RCC 7860 (cell line): ENCODE data around the gene CEP112.
A peak's percentile ranks its signal among the peaks of the same experiment; 100 is the strongest.

Experiments
- DNase-seq: peaks from one replicate; pipeline ENCODE4 v3.0.0-alpha.2; 2015; ENCODE audit warnings: low spot score
- FAIRE-seq: peaks from 2 replicates; lab custom pipeline; 2012; peaks lifted over from hg19 to GRCh38; lab: Jason Lieb, UNC

CEP112 gene

GRCh38 chr17:65896889-65897288 lies 295.0 kb downstream of the CEP112 start:
- no peak for FAIRE-seq
- no peak for DNase-seq

DNA sequence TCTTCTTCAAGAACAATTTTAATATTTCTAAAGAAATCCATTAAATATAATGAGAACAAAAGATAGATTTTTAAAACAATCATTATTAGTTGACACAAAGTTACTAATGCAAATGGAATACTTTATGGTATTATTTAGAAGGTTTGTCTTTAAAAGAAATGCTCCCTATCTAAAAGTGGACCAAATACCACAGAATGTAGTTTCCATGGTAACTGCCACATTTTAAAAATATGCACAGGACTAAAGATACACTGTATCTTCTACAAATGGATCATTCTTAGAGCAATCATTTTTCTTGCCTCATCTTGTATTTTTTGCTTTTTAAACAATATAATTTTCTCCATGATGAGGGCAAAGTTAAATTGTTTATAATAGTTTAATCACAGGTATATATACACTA lies 296.0 kb downstream of the CEP112 start:
- no peak for FAIRE-seq

GRCh38 chr17:65893692-65894279 lies 298.1 kb downstream of the CEP112 start:
- FAIRE-seq, result no peak
- DNase-seq, result no peak

More for the DNA sequence above, 296.0 kb downstream of the CEP112 start:
- no peak for DNase-seq

DNA sequence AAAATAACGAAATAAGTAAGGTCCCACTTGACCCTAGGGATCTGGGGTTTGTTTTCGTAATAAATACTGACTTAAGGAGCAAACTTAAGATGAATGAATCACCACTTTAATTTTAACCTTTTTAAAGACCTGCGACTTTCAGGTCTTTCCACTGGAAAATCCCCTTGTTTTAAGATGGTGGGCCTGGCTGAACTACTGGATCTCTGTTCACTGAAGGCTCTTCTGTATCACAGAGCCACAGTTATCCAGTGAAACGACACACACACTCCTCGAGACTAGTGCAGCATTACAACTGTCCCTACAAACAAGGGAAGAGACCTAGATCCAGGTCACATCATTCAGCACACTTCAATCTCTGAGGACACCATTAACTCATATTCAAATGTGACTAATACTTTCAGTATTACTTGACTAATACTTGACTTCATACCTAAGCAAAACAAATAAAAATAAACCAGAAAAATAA lies 299.0 kb downstream of the CEP112 start:
- no peak for FAIRE-seq
- DNase-seq, result no peak

DNA sequence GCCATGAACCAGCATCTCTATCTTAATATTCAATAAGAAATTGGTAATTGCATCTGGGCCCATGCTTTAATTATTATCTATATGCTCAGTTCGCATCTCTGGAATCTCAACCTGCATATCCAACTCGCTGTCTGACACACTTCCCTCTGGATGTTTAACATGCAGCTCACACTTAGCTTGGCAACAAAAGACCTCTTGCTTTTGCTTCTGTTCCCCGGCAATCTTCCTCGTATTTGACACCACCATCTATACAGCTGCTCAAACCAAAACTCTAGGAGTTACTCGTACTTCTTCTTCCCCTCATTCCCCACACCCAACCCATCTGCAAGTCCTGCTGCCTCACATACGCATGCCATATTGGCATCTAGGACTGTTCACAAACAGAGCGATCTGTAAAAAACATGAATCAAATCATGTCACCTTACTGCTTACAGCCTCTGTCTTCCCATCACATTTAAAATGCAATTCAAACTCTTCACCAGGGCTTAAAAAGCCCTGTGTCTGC lies 300.6 kb downstream of the CEP112 start:
- no peak for DNase-seq
- no peak for FAIRE-seq

DNA sequence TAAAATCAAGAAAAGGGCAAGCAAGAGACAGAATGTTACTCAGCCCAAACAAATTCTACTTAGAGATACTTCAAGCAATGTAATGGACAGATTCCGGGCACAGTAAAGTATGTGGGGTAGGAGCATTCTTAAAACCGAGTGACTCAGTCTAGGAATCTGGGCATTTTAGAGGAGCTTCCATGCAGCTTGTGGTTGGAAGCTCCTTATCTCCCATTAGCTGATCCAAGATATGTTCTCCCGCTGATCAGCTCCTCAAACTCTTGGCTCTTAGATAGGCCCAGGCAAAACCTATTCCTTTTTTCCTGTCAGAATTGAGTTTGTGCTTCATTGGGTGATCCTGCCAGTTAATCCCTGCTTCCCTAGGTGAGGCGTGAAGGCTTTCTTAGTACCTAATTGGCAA lies 303.3 kb downstream of the CEP112 start:
- FAIRE-seq, result no peak

DNA sequence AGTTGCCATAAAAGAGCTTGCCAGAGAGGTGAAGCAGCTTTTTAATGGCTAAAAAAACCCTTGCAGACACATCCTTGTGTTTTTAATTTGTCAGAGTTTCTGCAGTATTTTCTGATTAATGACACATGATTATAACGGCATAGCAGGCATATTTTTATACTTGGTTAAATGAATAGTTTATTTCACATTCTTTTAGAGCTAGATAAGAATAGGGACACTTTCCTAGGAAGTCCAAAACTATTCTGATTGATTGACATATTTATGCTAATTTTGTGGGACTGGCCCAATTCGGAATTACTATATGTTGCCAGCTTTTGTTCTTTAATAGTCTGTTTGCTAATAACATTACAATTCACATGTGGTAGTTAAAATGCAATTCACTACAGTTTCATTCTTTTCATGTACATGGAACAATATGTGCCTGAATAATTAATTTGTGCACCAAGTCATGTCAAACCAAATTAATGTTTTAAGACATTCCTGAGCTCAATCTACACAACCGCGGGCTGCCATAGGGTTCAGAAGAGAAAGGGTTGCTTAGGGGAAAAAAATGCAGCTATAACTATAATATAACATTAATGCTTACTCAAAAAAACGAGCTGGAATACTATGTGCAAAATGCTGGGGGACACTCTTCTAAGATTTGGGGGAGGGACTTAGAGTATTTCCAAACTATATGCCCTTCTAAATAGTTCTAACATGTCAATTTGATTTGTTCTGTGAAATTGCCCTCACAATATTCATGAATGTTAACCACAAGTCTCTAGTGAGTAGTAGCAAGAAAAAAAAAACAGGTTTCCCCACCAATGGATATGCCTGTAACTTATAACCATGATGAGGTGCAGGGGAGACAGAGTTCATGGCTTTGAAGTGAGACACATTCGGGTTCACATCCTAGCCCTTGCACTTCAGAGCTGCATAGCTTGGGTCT lies 305.4 kb downstream of the CEP112 start:
- no peak for DNase-seq
- no peak for FAIRE-seq

More for the DNA sequence above, 303.3 kb downstream of the CEP112 start:
- no peak for DNase-seq

DNA sequence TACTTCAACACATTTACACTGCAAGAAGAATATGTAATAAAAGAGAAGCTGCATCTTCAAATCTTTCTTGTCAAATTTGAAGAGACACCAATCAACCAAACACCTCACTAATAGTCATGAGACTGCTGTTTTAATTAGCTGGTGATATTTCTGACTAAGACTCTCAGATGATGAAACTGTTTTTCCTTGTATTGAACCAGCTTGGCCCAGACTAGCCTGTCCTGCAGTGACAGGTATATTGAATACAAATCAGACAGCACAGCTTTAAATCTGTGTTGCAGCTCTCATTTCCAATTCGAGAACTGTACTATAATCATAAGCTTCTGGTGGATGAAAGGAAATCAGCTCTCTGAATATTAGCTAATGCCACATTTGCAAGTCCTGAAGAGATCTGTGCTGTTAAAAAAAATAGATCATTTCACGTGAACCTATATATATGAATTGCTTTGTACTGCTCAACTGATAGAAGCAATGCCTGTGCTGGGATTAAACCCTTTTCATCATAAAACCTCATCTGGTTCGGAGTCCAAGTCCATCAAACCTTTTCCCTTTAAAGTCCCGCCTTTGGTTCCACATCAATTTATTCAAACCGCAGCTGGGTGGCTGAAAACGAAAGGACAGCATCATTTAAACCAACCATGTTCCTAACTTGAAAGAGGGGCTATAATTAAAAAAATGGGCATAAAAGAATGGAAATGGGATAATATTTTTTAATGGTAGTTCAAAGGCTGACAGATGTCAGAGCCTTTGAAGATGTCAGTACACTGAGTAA lies 306.2 kb downstream of the CEP112 start:
- DNase-seq (no peak), FAIRE-seq (no peak)

GRCh38 chr17:65876985-65877384 lies 314.9 kb downstream of the CEP112 start:
- DNase-seq (no peak), FAIRE-seq (no peak)

GRCh38 chr17:65868881-65869280 lies 323.1 kb downstream of the CEP112 start:
- FAIRE-seq, result no peak
- DNase-seq, result no peak

GRCh38 chr17:65867014-65867413 lies 324.9 kb downstream of the CEP112 start:
- FAIRE-seq (no peak), DNase-seq (no peak)

GRCh38 chr17:65865715-65866425 lies 326.1 kb downstream of the CEP112 start:
- DNase-seq, result no peak
- no peak for FAIRE-seq

DNA sequence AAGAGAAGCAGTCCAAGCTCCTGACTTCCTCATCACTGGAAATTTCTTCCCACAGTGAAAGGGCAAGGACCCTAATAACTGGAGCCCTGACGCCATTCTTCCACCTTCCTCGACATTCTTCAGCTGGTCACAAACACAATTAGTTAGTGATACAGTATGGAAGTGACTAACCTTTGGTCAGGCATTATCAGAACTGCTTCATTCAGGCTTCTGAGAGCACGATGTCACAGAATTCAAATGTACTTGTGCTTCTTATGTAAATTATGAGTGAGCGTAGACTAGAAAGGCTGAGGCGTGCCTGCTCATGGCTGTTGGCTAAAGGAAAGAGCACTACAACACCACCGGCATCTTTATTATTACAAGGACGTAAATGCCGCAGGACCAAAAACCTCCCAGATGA lies 327.5 kb downstream of the CEP112 start:
- FAIRE-seq (no peak), DNase-seq (no peak)

DNA sequence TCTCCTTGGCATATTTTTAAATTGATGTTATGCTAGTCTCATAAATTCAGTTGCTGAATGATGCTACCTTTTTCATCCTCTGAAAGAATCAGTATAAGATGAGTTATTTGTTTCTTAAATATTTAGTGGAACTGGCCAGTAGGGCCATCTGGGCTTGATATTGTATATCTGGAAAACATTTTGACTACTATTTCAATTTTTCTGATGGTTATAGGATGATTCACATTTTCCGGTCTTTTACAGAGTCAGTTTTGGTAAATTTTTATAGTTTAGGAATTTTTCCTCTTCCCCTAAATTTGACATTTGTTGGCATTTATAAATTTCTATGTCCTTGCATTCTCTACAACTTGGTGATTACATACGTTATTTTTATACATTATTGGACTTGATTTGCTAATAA lies 334.2 kb downstream of the CEP112 start:
- FAIRE-seq (no peak), DNase-seq (no peak)

DNA sequence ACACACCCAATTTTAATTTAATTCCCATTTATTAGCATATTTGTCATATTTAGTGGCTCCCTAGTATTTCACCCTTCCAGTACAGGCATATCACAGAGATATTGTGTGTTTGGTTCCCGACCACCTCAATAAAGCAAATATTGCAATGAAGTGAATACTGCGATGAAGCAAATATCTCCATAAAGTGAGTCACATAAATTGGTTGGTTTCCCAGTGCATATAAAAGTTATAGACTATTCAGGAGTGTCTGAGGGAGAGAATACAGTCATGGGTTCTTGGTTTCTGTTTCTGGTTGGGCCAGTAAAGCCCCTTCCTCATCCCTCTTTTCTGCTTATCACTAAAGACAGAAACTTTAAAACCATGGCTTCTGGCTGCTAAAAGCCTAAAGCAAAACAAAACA lies 335.1 kb downstream of the CEP112 start:
- FAIRE-seq (no peak), DNase-seq (no peak)

DNA sequence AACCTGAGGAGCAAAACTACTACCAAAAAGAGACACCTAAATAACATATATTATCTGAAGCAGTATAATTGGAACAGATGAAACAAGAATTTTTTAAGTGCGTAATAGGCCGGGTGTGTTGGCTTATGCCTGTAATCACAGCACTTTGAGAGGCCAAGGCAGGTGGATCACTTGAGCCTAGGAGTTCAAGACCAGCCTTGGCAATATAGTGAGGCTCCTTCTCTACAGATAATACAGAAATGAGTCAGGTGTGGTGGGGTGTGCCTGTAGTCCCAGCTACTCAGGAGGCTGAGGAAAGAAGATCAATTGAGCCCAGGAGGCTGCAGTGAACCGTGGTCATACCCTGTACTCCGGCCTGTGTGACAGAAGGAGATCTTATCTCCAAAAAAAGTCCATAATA lies 336.3 kb downstream of the CEP112 start:
- no peak for FAIRE-seq
- no peak for DNase-seq

GRCh38 chr17:65855245-65855644 lies 336.7 kb downstream of the CEP112 start:
- peak; percentile 77 for DNase-seq
- peak; percentile 87 for FAIRE-seq

DNA sequence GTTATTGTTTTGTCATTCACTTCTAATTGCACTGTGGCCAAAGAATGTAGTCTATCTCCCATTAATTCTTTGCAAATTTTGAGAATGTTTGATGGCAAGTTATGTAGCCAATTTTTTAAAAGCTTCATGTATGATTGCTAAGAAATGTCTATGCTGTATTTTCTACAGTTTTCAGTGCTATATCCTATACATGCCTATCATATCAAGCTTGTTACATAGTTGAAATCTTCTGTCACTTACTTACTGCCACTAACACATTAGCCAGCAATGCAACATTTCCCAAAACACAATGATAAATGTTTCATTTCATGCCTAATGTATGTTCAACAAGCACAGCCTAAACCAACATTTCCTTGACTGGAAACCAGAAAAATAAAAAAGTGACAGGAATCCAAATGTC lies 338.1 kb downstream of the CEP112 start:
- DNase-seq, result no peak
- no peak for FAIRE-seq

DNA sequence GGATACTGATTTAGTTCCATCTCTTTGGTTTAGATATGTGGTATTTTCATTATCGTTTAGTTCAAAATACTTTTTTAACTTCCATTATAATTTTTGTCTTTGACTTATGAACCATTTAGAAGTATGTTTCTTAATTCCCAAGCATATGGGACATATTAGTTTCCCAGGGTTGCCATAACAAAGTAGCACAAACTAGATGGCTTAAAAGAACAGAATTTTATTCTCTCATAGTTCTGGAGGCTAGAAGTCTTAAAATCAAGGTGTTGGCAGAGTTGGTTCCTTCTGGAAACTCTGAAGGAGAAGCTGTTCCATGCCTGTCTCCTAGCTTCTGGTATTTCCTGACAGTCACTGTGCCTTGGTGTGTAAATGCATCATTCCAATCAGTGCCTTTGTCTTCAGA lies 339.0 kb downstream of the CEP112 start:
- FAIRE-seq (no peak), DNase-seq (no peak)

DNA sequence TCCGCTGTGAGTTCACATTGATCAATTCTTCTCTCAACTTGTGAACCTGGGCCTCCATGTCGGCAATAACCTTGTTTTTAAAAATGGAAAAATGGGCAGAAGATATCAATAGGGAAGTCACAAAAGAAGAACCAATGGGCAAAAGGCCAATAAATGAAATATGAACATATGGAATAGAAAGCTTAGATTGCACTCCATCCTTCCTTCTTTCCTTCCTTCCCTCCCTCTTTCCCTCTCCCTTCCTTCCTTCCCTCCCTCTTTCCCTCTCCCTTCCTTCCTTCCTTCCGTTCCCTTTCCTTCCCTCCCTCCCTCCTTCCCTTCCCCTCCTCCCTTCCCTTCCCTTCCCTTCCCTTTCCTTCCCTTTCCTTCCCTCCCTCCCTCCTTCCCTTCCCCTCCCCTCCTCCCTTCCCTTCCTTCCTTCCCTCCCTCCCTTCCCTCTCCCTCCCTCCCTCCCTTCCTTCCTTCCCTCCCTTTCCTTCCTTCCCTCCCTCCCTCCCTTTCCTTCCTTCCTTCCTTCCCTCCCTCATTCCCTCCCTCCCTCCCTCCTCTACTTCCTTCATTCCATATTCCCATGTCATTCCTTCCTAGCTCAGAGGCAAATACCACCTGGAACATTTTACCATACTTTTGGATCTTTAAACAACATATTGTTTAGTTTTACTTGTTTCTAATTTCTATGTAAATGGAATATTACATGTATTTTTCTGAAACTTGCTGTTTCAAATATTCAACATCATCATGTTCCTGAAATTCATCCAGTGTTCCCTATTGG lies 339.8 kb downstream of the CEP112 start:
- FAIRE-seq, result no peak
- no peak for DNase-seq
